DMS114 treated with DMSO at 0.1 percent for 48 hours (cell line): Measurements from ENCODE around the gene CHRNA1.

Experiments
- DNase-seq: peaks from one replicate; lab custom pipeline; 2025; ENCODE audit not compliant: unreplicated experiment; lab: John Stamatoyannopoulos, UW

Gene CHRNA1

DNA sequence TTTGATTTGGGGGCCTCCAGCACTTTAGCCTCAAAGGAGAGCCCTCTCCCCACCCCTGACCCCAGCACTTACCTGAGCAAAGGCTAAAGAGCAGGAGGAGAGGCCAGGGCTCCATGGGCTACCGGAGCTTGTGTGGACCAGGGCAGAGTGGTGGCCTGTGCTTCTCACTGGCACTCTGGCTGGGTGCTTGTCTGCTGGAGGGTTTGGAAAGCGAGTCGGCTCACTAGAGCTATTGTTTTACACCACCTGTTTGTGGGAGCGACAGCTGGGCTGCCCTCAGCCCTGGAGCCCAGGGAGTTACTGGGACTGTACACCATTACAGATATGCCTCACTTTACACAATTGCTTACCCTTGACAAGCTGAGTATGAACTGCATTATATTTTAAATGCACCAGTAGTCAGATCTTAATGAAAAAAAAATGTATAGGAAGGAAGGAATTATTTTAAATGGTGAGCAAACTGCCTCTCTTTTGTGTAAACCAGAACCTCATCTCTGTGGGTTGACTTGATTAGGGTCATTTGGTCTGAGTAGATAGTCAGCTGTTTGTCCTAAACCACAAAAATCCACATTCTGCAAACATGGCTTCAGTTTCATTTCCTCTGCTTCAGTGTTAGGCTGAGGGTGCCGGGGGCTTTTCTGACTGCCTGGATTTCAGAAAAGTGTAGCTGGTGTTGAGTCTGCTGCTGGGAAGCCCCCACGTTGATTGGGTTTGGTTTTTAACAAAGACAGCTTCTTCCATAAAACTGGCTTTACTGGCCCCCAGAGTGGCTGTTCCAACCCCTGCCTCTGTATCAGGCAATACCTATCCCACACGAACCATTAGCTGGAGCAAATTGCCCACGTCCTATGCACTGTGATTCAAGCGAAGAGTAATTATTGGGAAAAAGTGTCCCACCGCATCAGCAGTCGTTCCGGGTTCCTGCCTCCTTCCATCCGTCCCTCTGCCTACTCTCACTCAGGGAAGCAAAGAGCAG lies at the start of gene CHRNA1:
Gene CHRNA1, minus strand, starts transcription at position 193 of the 976 bp plus-strand sequence. Its CDS starts 78 bp downstream, at position 115.
- DNase-seq: no peak

DNA sequence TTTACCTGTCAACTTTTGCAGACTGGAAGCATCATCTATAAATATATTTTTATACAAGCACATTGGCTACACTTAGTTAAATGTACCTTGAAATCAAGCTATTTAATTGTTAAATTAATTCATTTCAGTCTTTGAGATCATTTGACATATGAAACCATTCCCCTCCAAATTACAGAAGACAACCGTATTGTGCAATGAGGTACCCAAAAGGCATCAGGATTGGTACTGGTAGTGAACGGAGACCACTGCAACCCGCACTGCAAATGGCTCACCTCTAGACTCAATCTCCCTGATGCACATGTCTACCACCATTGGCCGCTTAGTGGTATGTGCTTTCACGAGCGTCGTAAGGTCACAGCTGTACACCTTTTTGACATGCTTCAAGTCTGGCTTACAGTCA lies 47.8 kb upstream of the CHRNA1 start:
- DNase-seq: no peak

DNA sequence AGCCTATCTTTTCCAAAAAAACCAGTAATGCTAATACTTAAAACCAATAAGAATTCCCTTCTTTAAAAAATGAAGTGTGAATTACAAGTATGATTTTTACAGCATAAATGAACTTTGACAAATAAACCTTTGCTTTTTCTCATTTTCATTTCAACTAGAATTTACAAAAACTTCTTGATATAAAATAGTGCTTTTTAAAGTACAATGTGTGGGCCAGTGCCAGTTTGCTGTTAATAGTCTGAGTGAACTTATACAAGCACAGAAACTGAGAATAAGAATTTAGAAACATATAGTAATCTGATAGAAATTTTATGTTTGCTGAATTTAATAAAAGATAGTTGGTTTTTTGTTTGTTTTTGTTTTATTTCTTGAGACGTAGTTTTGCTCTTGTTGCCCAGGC lies 43.7 kb upstream of the CHRNA1 start:
- DNase-seq: no peak

DNA sequence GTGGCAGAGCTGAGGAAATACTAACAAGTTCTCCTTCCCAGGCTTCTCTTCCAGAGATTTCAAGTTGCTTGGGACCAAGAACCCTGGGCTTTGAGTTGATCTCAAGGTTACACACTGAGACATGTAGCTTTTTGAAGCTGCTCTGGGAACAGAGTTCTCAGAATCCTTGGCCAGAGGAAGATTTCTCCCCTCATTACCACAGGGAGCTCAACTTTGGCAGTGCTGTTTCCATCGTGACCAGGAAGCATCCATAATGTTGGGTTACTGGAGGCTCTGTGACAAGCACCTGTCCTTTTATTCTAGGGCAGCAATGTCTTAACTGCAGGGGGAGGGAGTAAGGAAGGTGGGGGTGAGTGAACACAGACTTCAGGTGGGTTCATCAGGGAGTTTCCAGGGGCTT lies 41.5 kb upstream of the CHRNA1 start:
- DNase-seq: no peak

DNA sequence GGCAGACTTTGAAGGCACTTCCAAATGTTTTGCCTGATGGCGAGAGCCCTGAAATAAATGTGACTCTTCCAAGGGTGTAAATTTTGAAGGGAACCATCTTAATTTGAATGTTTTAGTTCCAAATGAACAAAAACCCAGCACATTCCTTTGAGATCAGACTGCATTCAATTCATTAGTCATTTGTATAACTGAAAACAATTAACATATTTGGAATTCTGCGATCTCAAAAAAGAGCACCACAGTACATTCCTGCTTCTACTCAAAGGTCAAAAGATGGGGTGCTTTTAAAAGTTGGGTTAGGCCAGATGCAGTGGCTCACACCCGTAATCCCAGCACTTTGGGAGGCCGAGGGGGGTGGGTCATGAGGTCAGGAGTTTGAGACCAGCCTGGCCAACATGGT lies 38.2 kb upstream of the CHRNA1 start:
- no peak for DNase-seq

DNA sequence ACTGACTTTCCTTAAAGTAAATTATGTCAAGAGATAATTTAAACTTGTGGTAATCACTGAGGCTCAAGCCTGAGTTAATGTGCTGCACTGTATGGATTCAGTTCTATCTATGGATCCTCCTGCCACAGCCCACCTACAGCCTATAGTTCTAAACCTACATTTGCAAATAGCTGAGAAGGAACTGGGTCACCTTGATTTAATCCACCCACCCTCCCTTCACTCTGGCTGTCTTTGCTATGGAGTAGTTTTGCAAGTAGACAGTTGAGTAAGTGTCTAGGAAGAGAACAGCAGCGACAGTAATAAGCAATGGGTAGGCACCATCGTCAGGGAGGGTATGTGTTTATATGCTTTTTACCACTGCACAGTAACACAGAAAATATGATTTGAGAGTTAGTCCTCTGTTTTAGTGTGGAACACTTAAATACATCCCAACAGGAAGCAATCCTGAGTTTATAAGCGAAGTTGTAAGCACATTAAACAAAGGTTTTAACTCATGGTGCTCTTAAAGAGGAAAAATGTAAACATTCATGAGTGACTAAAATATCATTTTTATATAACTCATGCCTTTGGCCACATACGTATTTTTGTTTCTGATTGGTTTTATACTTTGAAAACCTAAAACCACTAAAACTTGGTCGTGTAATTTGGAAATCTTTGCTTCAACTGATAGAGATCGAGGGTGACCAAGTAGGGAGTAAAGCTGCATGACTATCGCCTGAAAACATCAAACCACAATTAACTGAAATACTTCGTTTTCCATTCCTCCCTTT lies 36.3 kb upstream of the CHRNA1 start:
- no peak for DNase-seq

DNA sequence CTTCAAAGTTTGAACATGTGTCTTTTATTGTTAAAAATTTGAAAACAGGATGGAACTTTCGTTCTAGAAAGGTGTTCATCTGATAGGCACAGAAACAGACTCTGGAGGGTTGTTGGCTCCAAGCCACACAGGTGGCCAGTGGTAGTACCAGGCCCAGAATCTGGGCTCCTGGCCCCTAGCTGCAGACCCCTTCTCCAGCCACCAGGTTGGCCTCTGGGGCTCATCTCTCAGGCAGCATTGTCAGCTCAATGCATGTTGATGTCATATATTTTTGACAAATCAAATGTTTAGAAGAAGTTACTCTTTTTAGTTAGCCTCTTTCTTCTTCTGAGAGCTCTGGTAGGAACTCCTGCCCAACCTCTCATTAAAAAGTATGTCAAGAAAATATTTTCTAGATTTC lies 34.5 kb upstream of the CHRNA1 start:
- no peak for DNase-seq

DNA sequence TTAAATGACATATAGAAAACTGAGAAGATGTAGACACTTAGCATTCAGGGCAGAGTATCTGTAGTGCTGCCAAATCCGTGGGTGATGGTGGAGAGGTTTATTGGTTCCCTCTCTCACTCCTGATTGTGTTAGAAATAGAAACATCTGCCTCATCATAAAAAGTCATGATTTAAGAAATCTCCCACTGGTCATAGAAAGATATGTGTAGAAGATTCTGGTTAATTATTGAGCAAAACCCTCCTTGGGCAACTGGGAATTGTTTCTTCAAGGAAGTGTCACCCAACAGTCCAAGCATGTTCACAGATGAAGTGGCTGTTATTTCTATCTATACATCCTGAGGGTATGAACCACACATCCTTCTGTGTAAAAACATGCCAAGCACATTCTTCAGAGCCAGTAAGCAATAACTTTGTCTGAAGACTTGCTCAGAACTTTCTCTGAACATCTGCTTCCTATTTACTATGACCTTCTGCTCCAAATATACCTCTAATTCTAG lies 33.6 kb upstream of the CHRNA1 start:
- no peak for DNase-seq

DNA sequence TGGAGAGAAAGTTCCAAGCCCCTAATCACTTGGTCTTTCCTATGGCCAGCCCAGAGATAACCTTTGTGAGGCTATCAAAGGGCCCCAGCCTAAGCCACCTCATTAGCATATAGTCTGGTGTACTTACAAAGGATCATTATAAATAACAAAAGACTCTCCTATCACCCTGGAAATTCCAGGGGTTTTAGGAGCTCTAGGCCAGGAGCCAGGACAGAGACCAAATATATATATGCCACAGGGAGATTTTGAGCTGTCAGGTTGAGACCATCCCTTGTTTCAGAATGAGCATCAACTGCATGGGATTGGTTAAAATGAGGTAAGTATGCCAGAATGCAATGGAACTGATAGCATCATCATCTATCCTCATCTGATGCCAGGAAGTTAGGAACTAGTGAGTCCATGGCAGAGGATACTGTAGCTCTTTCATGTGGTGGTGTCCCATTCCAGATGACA lies 32.1 kb upstream of the CHRNA1 start:
- DNase-seq: no peak

DNA sequence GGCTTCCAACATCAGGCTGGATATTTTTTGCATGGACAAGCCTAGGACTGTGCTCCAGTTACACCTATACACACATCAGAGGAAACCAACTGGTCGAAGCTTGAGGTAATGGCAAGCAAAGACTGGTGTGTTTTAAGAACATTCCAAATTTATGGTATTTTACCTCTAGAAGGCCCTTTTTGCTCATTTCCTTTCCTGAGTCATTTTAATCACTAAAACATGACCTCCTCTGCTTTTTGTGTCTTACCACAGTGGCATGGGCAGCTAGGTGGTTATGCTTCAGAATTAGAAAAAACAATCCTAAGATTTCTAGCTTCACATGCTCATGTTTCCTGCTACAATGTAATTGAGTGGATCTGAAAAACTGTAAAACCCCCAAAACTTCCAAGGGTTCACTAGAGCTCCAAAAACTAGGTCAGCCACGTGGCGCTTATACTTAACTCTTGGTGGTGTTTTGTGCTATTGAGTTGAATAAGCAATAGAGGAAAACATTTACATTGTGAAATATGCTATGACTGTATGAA lies 30.6 kb upstream of the CHRNA1 start:
- no peak for DNase-seq

DNA sequence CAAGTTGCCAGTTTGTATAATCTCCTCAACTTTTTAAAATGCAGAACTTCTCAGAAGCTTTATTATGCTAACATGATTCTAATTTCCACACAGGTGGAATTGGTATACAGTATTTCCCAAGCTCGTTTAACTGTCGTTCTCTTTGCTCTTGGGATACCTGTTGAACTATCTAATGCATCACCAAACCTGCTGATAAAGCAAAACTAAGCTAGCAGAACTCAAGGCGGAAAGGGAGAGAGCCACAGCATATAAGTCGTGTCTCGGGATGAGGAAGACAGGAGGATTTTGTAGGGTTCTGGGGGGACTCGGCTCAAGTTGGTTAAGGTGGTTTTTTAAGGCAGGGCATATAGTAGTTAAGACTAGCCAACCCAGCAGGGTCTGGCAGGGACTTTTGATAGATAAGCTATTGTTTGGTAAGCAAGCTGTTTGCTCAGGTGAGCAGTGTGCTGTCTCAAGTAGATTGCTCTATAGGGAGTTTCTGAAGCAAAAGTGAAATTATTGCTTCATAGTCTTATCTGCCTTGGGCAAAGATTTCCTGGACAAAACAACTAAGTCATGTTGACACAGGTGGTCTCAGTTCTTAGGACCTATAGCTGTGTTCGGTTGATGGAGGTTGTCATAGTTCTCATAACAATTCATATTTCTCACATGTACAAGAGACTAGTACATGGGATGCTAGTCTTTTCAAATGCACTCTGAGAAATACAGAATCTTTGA lies 28.2 kb upstream of the CHRNA1 start:
- no peak for DNase-seq

DNA sequence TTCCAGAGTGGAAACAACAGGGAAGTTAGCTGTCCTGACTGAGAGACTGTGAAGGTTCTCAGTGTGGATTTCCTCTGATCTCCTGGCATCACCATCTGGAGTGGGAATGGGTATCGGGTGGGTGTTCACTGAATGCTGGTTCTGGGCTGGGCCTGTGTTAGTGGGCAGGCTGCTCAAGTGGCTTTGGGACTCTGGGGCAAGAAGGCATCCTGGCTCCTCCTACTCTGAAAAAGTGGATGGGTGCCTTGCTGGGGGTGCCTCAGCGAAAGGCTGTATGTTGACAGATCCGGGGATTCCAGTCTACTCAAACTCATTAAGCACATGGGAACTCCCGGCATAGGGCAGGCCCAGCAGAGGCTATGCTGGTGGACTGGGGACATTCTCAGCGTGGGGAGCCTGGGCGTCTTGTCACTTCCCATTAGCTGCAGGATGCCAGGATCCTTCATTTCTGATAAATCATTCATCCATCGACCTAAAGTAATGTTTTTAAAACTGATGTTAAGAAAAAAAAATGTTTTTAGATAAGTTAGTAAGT lies 27.5 kb upstream of the CHRNA1 start:
- DNase-seq: no peak

DNA sequence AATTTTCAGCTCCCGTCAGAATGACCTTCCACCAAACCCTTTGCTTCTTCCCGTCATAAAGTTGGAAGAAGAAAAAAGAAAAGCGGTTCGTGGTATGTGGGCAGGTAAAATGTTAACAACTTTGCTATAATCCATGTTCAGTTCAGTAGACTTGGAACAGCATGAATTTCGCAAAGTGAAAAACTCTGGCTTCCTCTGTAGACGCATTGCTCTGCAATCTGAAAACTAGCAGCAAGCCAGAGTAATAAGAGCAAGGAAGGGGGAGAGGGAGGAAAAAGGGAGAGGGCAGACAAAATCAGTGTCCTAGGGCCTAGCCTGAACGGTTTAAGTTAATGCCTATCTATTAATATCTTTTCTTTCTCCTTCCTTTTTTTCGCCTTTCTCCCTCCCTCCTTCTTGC lies 26.7 kb upstream of the CHRNA1 start:
- no peak for DNase-seq

DNA sequence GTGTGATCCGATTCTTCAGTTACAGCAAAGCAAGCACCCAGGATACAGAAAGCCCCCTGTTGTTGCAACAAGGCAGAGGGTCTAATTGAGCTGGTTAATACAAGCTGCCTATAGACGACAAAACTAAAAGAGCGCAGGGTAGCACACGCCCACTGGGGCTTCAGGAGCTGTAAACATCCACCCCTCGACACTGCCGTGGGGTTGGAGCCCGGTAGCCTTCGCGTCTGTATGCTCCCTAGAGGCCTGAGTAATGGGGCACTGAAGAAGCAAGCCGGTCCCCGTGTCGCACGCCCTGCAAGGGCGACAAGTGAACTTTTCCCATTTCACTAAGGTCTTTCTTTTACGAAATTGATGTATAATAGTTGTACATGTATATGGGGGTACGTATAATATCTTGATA lies 24.7 kb upstream of the CHRNA1 start:
- DNase-seq: no peak

DNA sequence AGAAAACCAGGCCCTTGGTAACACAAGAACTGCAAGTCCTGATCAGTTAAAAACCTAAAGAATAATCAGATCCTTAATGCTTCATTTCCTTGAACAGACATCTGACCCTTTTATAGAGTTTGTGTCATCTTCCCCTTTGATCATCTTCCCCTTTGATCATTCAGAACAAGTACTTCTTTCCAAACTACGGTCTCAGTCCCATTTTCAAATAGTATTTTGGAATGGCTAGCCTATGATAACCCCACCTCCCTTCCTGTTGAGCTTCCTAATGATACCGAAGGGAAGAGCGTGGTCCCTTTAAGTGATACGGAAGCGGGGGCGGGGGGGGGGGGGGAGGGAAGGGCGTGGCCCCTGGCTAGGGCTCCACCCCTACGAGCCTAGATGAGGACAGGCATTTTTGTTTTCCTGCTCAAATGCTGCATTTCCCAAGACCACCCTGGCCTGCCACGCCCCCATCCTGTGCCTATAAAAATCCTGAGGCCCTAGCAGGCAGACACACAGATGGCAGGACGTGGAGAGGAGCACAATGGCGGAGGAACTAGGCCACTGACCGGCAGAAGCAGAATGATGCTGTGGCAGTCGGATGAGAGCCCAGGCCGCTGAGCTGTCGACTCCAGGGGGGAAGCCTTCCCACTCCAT lies 24.1 kb upstream of the CHRNA1 start:
- no peak for DNase-seq

DNA sequence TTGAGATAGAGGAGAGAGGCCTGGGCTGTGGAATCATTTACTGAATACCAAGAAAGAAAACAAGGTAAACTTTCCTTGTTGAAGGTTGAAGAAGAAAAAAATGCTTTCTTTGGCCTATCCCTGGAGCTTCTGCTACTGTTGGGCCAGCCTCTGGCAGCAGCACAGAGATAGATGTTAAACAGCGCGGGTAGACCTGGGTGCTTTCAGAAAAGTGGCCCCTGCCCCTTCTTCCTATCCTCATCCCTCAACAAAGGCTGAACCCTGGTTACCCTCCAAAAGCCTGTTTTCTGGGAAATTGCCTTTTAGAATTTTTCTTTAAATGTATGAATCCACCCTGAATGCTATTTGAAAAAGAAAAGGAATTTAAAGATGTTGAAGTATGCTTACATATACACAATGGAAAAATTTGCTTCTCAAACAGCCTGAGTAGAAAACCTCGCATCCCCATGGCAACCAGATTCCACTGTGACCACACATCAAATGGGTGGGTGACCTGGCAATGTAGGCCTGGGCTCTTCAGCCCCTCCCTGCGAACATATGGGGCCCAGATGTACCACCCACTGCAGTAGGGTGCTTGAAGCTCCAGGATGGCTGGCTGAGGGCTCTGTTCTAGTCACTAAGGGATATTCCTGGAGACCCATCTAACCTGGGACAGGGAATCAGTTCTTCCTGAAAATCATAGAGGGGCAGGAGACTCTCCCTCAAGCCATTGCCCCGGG lies 23.4 kb upstream of the CHRNA1 start:
- DNase-seq: no peak

DNA sequence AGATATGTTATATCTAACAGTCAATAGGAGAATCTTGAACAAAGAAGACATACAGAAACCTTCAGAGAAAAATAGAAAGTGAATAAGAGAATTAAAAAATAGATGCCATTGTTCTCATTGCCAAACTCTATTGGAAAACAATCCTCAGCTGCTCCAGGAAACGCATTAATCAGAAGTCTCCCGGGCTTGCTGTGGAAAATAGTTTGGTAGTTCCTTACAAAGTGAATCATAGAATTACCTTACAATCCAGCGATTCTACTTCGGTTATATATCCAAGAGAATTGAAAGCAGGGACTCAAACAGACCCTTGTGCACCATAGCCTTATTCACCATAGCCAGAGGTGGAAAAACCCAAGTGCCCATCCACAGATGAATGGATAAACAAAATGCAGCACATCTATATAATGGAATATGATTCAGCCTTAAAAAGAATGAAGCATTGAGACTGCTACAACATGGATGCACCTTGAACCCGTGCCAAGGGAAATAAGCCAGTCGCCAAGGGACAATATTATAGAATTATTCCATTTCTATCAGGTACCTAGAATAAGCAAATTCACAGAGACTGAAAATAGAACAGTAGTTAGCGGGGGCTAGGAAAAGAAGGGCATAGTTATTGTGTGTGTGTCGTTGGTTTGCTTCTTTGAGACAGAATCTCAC lies 21.9 kb upstream of the CHRNA1 start:
- no peak for DNase-seq

DNA sequence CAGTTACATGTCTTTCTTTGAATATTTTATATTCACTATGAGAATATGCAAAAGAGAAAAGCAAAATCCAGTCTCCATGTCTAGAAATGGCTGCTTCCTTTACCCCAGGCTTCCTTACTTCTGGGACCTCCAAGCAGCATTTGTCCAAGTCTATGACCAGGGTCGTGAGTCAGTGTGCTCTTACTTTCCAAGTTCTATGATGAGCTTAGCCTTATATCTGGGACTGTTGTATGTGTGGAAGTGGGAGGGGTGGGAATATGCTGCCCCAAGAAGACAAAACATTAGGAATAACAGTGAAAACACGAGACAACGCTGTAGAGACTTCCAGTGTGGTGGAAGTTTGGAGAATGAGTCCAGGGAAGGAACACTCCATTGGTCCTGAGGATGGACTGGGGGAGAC lies 21.2 kb upstream of the CHRNA1 start:
- no peak for DNase-seq

DNA sequence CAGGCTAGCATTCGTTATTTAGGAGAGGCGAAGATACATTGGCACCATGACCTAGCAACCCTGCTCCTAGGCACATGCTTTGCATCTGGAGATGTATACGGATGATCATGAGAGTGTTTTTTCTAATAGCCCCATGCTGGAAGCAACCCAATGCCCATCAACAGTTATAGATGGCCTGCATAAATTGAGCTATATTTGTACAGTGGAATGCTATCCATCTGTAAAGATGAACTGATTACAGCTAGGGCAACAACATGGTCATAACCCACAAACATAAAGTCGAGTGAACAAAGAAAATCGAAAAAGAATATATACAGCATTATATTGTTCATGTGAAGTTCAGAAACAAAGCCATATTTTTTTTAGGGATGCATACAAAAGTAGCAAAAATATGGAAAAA lies 20.6 kb upstream of the CHRNA1 start:
- no peak for DNase-seq
